ENCODE results near the gene DLEC1. TPM values are rescaled to one million over a fixed set of nuclear protein-coding genes. Genes with fewer than 3 reads are reported as not detected.

The DLEC1 gene
- total and polyA plus RNA-seq, 2 of the 4 experiments (the other 2 are of a cell fraction), result 0.03 TPM; not detected in 1

DNA sequence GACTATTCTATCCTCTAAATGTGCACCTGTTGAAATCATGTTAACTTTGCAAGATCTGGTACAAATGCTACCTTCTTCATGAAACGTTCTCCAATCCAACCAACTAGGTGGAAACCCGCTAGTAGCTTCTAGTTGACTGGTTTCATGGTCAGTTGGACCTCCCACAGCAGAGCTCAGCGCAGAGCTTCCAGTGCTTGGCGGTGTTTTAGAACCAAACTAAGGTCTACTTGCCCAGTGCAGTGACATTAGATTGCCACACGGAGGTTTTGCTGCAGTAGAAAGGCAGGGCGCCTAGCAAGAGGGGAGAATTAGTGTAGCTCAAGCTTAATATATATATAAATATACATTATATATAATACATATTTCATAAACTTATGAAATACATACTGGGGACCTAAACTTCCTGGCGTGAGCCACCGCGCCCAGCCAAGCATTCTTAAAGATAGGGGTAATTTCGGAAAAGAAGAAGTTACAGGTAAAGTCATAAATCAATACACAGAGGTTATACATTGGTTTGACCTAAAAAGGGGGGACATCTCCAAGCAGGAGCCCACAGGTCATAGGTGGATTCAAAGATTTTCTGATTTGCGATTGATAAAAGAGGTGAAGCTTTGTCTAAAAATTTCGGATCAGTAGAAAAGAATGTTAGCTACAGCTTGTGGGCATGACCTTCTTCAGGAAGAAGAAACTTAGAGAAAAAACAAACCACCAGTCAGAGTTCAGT is 124.3 kb downstream of the DLEC1 start (continued):
- TF ChIP-seq RAD21 (IDR thresholded peaks at IDR 0.05; ENCODE audit: low read length), result no peak

DNA sequence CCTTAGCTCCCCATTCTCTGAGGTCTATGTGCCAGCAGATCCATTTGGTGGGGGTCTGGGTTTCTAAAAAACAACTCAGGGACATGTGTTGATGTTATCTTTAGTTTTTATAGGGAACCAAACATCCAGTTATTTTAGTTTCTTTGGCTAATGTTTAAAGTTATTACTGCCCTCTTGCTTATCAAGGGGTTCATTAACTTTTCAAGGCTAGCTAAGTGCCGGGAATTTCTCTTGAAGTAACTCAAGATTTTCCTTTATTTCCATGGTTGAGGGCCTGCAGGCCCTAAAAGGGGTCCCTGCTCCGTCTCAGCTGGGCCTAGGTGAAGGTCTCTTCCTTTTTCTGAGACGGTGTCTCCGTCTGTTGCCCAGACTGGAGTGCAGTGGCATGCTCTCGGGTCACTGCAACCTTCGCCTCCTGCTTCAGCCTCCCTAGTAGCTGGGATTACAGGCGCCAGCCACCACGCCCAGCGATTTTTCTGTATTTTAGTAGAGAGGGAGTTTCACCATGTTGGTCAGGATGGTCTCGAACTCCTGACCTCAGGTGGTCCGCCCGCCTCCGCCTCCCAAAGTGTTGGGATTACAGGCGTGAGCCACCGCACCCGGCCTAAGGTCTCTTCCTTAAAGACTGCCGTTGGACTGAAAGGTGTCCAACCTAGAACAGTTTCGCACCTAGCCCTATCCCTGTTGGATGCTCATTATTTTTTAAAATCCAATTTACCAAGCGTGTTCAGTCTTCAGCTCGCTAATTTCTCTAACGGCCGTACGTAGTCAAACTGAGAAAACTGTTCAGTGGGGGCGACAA is 125.0 kb downstream of the DLEC1 start:
- POLR2A ChIA-PET (ENCODE audit: unreplicated experiment), result interaction anchor here (0.6 to 2.0 kb wide), 2 partner anchors 22 to 27 kb away, joined by 10 to 16 read pairs; partner anchors contain the start of gene ACAA1
- CTCF ChIA-PET, result interaction anchor here (0.5 to 1.2 kb wide), 4 partner anchors 8 to 27 kb away, joined by 3 read pairs; partner anchors contain the start of gene ACAA1

More for the DNA sequence above, 125.0 kb downstream of the DLEC1 start:
- H2AFZ ChIP-seq (replicated peaks; ENCODE audit: low read length, poor library complexity), result peak overlapping the region; percentile 89
- peak overlapping the region; percentile 97 for H2AK9ac ChIP-seq (replicated peaks; ENCODE audit: low read depth, low read length, poor library complexity)
- H2AK5ac ChIP-seq (ENCODE audit: low read depth, low read length), result peak overlapping the region; percentile 65
- H3K9me3 ChIP-seq (ENCODE audit: control insufficient read depth, insufficient read depth, low read length), result no peaks in the 10 kb centered on the region
- no TSS peak for BruUV-seq (replicated peaks)
- peak overlapping the region; percentile 47 for H2BK5ac ChIP-seq (ENCODE audit: low read depth, low read length, poor library complexity, severe bottlenecking)
- H3K27me3 ChIP-seq (ENCODE audit: control insufficient read depth, insufficient read depth, low read length), result no peaks in the 10 kb centered on the region
- peak overlapping the region; percentile 42; the same call in 1 of the 2 replicates for H2BK120ac ChIP-seq (ENCODE audit: low read depth, low read length)
- intact Hi-C loops (cut with micrococcal nuclease), result no loop called here
- peak overlapping the region; percentile 57 for H3K4me3 ChIP-seq (ENCODE audit: insufficient read depth, low read depth, low read length)
- no peak overlapping the region; the same call in 1 of the 2 replicates for H3K18ac ChIP-seq (ENCODE audit: low read depth, low read length)
- H2BK15ac ChIP-seq (ENCODE audit: low read depth, low read length), result 0 out of 3 replicates have a peak overlapping the region, but pooled peaks have one; percentile 28
- H3K56ac ChIP-seq (ENCODE audit: extremely low read depth, insufficient read depth, low read length), result peak overlapping the region; percentile 65; the same call in 1 of the 2 replicates
- H2BK20ac ChIP-seq (ENCODE audit: low read depth, low read length), result 0 out of 2 replicates have a peak overlapping the region, but pooled peaks have one; percentile 24
- TF ChIP-seq BHLHE40 (IDR thresholded peaks at IDR 0.05; ENCODE audit: low read depth, low read length) (no peak), RFX5 (IDR thresholded peaks at IDR 0.05; ENCODE audit: low read depth, low read length) (no peak), RAD21 (IDR thresholded peaks at IDR 0.05; ENCODE audit: low read length) (no peak), RCOR1 (IDR thresholded peaks at IDR 0.05; ENCODE audit: insufficient replicate concordance, low read length) (no peak), SMC3 (IDR thresholded peaks at IDR 0.05; ENCODE audit: low read depth, low read length) (no peak), FOS (IDR thresholded peaks at IDR 0.05; ENCODE audit: low read depth, low read length) (no peak), POLR2A (IDR thresholded peaks at IDR 0.05; ENCODE audit: low read depth, low read length) (no peak), MXI1 (IDR thresholded peaks at IDR 0.05; ENCODE audit: borderline replicate concordance, low read depth, low read length) (no peak), CEBPB (IDR thresholded peaks at IDR 0.05; ENCODE audit: low read depth, low read length) (no peak)
- TF ChIP-seq, protein P1, sequence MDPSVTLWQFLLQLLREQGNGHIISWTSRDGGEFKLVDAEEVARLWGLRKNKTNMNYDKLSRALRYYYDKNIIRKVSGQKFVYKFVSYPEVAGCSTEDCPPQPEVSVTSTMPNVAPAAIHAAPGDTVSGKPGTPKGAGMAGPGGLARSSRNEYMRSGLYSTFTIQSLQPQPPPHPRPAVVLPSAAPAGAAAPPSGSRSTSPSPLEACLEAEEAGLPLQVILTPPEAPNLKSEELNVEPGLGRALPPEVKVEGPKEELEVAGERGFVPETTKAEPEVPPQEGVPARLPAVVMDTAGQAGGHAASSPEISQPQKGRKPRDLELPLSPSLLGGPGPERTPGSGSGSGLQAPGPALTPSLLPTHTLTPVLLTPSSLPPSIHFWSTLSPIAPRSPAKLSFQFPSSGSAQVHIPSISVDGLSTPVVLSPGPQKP (IDR thresholded peaks at IDR 0.05; ENCODE audit: borderline replicate concordance, low read depth, low read length), result no peak
- TF ChIP-seq, protein P2, sequence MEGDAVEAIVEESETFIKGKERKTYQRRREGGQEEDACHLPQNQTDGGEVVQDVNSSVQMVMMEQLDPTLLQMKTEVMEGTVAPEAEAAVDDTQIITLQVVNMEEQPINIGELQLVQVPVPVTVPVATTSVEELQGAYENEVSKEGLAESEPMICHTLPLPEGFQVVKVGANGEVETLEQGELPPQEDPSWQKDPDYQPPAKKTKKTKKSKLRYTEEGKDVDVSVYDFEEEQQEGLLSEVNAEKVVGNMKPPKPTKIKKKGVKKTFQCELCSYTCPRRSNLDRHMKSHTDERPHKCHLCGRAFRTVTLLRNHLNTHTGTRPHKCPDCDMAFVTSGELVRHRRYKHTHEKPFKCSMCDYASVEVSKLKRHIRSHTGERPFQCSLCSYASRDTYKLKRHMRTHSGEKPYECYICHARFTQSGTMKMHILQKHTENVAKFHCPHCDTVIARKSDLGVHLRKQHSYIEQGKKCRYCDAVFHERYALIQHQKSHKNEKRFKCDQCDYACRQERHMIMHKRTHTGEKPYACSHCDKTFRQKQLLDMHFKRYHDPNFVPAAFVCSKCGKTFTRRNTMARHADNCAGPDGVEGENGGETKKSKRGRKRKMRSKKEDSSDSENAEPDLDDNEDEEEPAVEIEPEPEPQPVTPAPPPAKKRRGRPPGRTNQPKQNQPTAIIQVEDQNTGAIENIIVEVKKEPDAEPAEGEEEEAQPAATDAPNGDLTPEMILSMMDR (conservative IDR thresholded peaks at IDR 0.05; ENCODE audit: low read depth, low read length), result no peak
- no peak for DNase-seq
- H3K4ac ChIP-seq (ENCODE audit: low read depth, low read length), result peak overlapping the region; percentile 81
- in situ Hi-C loops (cut with MboI; ENCODE audit: low sequenced_read_pairs), result no loop called here
- H3K9me1 ChIP-seq (ENCODE audit: insufficient read depth, low read length), result 0 out of 2 replicates have a peak, but pooled peaks cover 2% of the 10 kb centered on the region
- H4K5ac ChIP-seq (ENCODE audit: low read depth, low read length), result peak overlapping the region; percentile 76
- peaks cover 5% of the 10 kb centered on the region; the same call in 1 of the 2 replicates for H4K20me1 ChIP-seq (ENCODE audit: insufficient read depth, low read length)
- peak overlapping the region; percentile 61 for H3K23ac ChIP-seq (ENCODE audit: low read depth, low read length)
- H4K8ac ChIP-seq (ENCODE audit: low read depth in 2 of 2, low read length in 2 of 2), result peak overlapping the region; percentile 86 to 96
- ATAC-seq (ENCODE audit: low read depth), result no peak
- WGBS, 2 experiments (ENCODE audit: extremely low coverage in 2 of 2, insufficient read length in 1 of 2), result 99% methylated on average over 10 of the region's 24 CpGs; no CpG with 5 or more reads in 1 of the 2 experiments
- H3K4me2 ChIP-seq (ENCODE audit: low read depth, low read length), result peak overlapping the region; percentile 70
- H3K4me1 ChIP-seq (ENCODE audit: control insufficient read depth, insufficient read depth, low read length), result peaks cover 2% of the 10 kb centered on the region; the same call in 1 of the 2 replicates
- H3K14ac ChIP-seq (replicated peaks; ENCODE audit: low read depth, low read length), result peak overlapping the region; percentile 80
- H3K36me3 ChIP-seq (ENCODE audit: control insufficient read depth, insufficient read depth, low read length), result no peaks in the 10 kb centered on the region
- peak overlapping the region; percentile 75 for H4K91ac ChIP-seq (ENCODE audit: insufficient read depth, low read depth, low read length)
- H3K79me1 ChIP-seq (ENCODE audit: low read depth in 1 of 2, low read length in 2 of 2), result peaks cover 0 to 13% of the 10 kb centered on the region in 2 experiments; a peak in 2 of 4 replicates
- H3K9ac ChIP-seq (ENCODE audit: low read depth, low read length), result peak overlapping the region; percentile 45
- H3K27ac ChIP-seq (ENCODE audit: insufficient read depth, low read length), result peak overlapping the region; percentile 55
- dilution Hi-C loops (cut with HindIII; ENCODE audit: low sequenced_read_pairs, unreplicated experiment), result no loop called here
